ENCODE measurements around the gene CNGA1.

DNA sequence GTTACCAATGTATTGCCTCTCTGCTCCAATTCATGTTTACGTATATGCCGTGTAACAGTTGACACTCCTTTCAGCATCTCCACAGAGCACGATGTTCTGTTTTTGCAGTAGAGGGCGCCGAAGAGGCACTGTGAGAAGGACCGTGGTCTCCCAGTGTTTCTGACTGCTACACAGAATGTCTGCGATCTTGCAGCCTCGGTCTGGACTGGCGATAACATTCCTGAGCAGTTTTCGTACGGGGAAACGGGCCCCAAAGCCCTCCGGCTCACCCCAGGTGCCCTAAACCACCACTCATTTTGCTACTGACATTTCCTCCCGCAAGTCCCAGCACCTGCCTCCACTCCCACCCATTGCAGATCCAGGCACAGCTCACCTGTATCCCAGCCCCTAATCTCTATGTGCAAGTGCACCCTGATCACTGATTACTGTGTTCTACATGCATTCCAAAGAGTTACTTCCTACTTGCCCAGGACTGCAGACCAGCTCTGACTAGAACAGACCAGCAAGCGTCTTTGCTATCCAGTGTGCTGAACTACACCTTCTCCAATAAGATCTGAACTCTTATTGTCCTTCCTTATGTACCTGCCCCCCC is 89.7 kb downstream of the CNGA1 start:
- TF ChIP-seq PATZ1 (CRISPR knock-in tag; IDR thresholded peaks at IDR 0.05; ENCODE audit: borderline replicate concordance) = no peak
- no peak for TF ChIP-seq GLIS3 (CRISPR knock-in tag; IDR thresholded peaks at IDR 0.05)
- no peak for TF ChIP-seq TCF4 (CRISPR knock-in tag; IDR thresholded peaks at IDR 0.05; ENCODE audit: borderline replicate concordance)
- TF ChIP-seq, protein P1, sequence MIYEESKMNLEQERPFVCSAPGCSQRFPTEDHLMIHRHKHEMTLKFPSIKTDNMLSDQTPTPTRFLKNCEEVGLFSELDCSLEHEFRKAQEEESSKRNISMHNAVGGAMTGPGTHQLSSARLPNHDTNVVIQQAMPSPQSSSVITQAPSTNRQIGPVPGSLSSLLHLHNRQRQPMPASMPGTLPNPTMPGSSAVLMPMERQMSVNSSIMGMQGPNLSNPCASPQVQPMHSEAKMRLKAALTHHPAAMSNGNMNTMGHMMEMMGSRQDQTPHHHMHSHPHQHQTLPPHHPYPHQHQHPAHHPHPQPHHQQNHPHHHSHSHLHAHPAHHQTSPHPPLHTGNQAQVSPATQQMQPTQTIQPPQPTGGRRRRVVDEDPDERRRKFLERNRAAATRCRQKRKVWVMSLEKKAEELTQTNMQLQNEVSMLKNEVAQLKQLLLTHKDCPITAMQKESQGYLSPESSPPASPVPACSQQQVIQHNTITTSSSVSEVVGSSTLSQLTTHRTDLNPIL (CRISPR knock-in tag; IDR thresholded peaks at IDR 0.05; ENCODE audit: low read depth) = no peak
- TF ChIP-seq ESRRG (CRISPR knock-in tag; IDR thresholded peaks at IDR 0.05) = no peak
- TF ChIP-seq ZFP3 (CRISPR knock-in tag; IDR thresholded peaks at IDR 0.05) = no peak
- TF ChIP-seq ZFP30 (CRISPR knock-in tag; IDR thresholded peaks at IDR 0.05) = no peak
- TF ChIP-seq CSDC2 (CRISPR knock-in tag; IDR thresholded peaks at IDR 0.05) = no peak
- no peak for TF ChIP-seq ARNTL (CRISPR knock-in tag; IDR thresholded peaks at IDR 0.05; ENCODE audit: borderline replicate concordance, low read depth)
